Ramos (cell line): ENCODE results near the gene TAF1D.
"Not testable (repeated sequence)": the region's sequence is repeated elsewhere in the genome, so short reads cannot be mapped to it uniquely, and the experiment has no call there.

Experiments
- in situ Hi-C: fragments of 300-500 bp; cut with MboI; formaldehyde crosslinking; loops from one replicate; pipeline ENCODE4 v1.14.3; 2022; ENCODE audit warnings: low sequenced_read_pairs; ENCODE audit not compliant: unreplicated experiment

Gene TAF1D

DNA sequence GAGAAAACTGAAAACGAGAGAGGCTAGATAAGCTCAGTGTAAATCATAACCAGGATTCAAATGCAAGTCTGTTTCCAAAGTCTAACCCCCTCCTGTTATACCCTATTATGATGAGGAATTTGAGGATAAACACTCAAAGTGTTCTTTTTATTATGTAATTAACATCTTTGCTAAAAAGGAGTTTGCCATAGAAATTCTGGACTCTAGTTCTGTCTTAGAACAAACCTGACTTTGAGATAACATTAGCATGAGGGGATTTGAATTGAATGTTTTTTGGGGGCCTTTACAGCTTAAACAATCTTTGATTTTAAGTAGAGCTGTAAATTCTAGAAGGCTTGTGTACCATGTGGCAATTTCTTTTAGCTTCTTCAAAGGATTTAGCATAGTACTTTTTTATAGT is 9.7 kb upstream of the TAF1D start:
- in situ Hi-C loops: no loop called here

DNA sequence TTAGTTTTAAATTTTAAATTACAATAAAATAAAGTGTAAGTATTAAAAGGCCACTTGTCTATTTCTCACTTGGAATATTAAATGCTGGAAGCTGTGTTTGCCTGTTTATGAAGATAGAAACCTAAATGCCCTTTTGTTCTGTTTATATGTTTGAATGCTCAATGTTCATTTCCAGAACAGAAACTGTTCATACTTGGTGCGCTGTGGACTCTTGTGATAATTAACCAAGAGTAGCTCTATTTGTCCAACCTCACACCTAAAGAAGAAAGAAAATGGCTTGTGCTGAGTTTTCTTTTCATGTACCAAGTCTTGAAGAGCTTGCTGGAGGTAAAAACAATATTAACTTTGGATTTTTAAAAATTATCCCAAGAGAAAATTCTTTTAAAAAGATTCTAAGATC is 5.8 kb upstream of the TAF1D start:
- in situ Hi-C loops: no loop called here

DNA sequence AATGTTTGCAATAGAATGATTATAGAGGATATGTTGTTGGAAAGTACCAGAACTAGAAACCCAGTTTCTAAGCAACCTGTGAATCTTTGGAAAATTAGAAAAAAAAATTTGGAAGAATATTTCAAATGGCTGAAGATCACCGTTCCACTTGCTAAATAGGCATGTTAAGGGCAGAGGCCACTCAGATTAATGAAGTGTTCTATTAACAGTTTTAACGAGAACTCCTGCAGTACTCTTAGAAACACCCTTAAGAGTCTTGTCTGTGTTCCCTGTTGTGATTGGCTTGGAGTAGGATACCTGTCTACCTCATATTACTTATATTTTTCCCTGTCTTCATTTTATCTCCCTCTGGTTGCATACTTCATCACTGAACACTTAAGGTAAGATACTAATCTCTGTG is 4.8 kb upstream of the TAF1D start:
- in situ Hi-C loops: no loop called here

DNA sequence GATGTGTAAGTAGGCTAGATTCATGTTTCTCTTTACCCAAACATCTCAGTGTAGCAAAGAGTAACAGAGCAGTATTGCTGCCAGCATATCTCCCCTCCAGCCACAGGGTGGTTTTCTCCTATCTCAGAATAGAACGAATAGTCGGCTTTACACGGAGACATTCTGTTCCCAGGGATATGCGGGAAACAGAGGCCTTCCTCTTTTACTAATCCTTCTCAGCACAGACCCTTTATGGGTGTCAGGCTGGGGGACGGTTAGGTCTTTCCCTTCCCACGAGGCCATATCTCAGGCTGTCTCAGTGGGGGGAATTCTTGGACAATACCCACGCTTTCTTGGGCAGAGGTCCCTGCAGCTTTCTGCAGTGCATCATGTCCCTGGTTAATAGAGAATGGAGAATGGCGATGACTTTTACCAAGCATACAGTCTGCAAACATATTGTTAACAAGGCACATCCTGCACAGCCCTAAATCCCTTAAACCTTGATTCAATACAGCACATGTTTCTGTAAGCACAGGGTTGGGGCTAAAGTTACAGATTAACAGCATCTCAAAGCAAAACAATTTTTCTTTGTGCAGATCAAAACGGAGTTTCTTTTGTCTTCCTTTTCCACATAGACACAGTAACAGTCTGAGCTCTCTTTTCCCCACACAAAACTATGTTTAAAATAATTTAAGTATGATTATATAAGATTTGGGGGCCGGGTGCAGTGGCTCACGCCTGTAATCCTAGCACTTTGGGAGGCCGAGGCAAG is 3.9 kb upstream of the TAF1D start:
- in situ Hi-C loops: not testable (repeated sequence)

DNA sequence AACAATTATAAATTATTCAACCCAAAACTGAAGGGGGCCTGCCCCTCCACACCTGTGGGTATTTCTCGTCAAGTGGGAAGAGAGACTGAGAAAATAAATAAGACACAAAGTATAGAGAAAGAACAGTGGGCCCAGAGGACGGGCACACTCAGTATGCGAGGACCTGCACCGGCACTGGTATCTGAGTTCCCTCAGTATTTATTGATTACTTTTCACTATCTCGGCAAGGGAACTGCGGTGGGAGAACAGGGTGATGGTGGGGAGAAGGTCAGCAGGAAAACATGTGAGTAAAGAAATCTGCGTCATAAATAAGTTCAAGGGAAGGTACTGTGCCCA is 3.3 kb upstream of the TAF1D start:
- in situ Hi-C loops: no loop called here

DNA sequence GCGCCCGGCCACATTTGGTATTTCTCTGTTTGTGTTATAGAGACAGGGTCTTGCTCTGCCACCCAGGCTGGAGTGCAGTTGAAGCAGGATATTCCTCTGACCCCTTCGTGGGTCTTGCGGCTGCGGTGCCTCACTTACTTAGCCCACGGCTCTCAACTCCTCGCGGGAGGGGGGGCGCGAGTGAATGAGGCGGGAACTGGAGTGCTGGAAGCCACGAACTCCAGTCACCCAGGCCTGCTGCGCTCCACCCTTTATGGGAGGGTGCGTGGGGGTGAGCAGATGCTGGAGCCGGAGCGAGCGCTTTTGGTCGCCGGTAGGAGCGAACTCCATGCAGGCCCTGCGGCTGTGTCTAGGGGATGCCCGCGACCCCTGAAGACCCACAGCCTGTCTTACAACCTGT is 2.0 kb upstream of the TAF1D start:
- in situ Hi-C loops: no loop called here

DNA sequence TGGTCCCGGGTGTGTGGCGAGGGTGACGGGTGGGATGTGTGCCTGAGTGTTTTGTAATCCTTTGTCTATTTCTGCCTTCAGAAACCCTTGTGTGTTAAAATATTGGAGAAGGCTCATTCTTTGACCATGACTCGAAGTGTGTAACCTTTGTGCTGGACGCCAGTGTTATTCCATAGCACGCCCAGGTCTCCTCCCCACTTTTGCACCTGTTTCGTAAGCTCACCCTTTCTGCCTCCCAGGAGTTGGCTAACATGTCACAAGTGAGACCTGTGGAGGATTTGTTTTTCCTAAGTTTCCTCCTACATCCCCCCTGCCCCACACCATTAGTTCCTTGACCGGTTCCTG is 559 bp upstream of the TAF1D start:
- in situ Hi-C loops: no loop called here

DNA sequence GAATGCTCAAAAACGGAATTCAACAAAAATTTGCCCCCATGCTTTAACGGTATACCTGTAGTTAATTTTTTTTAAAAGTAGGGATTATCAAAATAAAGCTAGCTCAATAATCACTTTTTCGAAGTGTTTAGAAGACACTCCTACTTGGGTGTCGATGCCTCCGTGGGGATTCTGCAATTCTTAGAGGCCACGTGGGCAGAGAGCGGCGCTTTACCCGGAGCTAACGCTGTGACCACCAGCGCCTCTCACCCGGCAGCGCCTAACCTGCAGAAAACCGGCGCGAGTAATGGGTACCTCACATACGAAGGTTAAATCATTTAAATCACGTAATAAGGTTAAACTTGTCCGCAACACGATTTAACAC is 583 bp downstream of the TAF1D start:
- in situ Hi-C loops: no loop called here

DNA sequence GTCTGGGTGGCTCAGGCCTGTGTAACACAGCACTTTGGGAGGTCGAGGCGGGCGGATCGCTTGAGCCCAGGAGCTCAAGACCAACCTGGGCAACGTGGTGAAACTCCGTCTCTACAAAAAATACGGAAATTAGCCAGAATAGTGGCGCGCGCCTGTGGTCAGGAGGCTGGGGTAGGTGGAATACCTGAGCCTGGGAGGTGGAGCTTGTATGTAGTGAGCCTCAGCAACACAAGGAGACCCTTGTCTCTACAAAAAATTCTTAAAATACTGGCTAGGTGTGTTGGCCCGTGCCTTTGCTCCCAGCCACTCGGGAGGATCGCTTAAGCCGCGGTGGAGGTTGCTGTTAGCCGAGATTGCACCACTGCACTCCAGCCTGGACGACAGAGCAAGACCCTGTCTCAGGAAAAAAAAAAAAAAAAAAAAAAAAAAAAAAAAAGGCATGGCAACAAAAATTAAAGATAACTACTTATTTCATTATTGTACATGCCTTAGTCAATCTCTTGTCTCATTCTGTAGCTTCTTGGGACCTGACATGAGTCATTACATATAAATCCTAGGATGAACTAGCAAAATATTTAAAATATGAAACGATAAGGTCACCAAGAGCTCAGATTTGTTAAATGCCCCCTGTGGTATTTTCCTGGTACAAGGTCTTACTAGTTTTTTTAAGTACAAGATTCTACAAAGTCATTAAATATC is 1.1 kb downstream of the TAF1D start:
- in situ Hi-C loops: no loop called here

DNA sequence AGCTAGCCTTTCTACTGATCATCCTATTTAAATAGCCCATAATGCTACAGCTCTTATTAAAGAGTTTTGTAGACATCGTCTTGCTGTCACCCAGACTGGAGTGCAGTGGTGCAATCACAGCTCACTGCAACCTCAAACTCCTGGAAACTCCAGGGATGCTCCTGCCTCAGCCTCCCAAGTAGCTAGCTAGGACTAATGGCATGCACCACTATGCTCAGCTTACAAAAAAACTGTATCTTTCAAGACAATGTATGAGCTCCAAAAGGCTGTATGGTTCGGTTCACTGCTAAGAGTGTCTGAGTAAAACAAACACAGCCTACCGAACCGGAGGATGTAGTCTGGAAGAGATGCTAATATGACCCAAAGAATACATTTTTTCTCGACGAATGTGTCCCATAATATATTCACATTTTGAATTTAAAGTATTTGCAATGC is 2.6 kb downstream of the TAF1D start:
- in situ Hi-C loops: no loop called here

DNA sequence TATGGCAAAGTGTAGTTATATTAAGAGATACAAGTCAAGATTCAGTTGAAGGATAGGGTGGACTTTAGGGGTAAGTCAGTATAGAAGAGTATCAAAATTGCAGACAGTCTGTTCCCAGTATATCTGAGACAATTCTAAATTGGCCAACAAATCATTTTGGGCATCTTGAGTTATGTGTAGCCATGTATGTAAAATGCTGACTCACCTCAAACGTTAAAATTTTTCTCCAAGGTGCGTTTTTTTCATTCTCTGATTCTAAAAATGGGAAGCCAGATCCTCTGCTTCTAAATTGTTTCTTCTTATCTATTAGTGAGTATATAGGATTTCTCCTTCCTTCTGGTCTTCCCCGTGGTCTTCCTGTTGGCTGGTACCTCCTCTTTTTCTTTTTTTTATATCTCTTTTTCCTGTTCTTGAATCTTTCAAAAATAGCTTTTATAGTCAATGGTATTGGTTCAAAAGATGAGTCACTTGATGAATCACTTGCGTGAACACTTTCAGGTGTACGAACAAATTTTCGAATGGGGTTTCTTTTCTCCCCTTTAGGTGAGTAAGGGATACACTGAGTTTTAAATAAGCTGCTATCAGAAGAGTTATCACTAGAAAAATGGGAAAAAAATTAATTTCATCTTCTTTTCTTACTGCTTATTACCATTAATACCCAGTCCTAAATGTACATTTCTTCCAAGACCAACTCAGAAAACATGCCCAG is 3.2 kb downstream of the TAF1D start:
- in situ Hi-C loops: no loop called here

DNA sequence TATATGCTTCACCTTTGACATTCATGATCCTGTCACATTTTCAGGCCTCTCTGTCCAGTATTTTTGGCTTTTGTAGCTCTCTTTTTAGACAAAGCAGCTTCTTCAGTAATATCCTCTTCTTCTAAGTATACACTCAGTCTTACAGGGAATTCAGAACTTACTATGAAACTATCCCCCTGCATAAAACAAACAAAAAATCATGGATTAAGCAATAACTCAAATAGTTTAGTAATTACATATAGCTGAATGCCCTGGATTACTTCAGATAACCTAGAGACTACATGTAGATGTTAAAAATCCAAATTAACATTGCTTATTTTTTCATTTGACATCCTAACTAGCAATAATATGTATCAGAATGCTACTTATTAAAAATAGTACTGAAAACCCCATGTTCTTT is 5.2 kb downstream of the TAF1D start:
- in situ Hi-C loops: no loop called here

DNA sequence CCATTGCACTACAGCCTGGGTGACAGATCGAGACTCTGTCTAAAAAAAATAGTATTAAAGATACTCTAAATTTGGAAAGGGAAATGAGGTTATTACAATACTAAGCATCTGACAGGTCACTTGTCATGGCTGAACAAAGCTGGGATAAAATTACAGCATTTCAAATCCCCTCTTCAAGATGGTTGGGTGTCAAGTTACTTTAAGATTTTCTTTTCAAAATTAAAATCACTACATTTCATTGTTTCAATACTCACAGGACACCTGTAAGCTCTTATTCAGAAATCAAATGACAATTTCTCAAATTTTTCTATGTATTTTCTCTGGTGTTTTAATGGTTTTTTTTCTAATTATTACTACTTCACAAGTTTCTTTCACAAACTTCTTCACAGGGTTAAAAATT is 5.7 kb downstream of the TAF1D start:
- in situ Hi-C loops: no loop called here

DNA sequence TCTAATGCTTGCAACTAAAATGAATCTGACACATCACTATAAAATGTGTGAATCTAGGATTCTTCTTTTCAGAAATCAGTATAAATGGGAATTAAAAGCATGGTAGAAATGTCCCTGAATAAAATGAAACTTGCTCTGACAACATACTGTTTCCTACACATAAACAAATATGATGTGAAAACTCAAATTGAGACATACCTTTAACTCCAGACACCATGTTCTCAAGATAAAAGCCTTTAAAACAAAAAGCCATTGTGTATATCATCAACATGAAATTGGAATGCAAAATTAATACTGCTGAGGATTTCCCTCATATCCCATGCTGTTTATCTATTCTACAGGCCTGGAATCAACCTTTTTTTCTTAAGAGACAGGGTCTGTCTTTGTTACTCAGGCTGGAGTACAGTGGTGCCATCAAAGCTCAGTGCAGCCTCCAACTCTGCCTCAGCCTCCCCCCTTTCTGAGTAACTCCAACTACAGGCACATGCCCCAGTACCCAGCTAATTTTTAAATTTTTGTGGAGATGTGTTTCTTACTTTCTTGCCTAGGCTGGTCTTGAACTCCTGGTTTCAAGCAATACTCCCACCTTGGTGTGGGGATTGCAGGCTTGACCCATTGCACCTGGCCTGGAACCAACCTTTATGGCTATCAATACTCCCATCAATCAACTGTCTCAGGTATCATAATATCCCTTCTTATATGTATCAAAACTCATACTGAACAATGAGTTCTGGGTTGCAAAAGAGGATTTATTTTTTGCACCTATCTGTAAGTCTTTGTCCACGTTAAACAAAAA is 6.7 kb downstream of the TAF1D start:
- in situ Hi-C loops: no loop called here

DNA sequence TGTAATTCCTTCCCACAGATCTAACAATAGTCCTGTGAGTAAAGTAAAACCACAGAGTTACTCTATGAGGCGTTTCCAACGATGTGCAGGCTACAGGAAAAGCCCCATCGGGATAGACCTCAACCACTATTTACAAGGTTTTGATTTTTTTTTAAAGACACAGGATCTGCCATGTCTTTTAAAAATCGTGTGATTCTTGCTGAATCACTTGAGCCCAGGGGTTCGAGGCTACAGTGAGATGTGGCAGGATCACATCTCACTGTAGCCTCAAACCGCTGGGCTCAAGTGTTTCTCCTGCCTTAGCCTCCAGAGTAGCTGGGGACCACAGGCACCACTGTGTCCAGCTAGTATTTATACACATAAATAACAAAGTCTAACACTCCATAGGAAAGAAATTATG is 7.8 kb downstream of the TAF1D start:
- in situ Hi-C loops: no loop called here

DNA sequence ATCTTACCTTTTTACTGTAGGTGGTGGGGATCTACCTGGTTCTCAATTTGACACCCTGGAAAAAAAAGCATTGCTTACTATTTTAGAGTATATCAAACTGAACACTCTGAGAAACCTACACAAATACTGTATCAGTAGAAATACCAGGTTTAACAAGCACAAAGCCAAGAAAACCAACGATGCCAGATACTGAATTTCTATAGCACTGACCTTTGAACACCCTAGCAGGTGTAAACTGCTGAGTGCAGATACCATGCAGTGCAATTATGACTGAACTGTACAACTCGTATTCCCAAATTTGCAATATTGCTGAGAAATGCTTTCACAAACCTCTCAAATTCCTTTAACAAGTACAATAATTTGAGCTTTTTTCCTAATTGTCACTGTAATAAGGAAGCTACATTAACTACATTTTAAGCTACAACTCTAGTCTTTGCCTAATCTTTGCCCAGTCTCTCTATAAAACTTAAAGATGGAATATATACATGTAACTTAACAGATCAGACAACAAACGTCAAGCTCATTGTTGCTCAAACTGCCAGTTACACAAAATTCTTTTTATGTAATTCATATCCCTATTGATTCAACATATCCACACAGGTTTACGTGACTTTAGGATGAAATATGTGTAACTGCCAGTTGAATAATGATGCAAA is 8.9 kb downstream of the TAF1D start:
- in situ Hi-C loops: no loop called here

DNA sequence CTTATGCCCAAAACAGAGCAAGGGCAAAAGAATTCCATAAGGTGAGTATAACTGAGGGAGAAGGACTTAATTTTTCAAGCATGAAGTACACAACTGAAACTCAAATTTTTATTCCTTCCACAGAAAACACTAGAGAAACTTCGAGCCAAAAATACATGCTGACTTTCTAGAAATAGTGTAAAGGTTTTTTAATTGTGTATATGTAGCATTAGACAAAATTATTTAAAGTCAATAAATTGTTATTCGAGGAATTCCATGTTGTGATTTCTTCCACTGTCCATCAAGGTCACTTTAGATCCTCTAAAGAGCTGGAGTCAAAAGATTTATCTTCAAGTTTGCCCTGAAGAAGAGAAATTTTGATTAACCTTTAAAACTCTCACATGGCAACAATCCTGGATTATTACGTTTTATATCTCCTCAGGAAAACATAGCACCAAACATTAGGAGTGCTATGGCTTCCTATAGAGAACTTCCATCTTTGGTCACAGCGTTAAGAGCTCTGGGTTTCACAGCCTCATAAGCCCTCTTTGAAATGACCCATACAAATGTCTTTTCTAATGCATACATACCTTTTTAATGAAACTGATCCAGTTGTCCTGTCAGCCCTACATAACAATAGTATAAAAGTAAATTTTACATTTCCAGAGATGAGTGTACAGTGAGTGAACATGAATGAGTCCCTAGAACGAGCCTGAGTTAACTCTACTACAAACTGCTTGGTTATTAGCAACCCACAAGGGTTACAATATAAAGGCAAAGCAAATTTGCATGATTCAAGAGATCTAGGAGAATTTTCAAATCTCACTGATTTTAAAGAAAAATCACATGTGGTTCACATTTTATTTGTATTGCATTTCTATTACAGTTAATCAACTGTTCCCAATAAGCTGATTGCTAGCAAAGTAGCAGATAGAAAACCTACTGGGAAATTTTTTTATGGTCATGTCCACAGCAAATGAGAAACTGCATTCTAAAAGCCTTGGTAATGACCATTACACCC is 10.9 kb downstream of the TAF1D start:
- in situ Hi-C loops: no loop called here

DNA sequence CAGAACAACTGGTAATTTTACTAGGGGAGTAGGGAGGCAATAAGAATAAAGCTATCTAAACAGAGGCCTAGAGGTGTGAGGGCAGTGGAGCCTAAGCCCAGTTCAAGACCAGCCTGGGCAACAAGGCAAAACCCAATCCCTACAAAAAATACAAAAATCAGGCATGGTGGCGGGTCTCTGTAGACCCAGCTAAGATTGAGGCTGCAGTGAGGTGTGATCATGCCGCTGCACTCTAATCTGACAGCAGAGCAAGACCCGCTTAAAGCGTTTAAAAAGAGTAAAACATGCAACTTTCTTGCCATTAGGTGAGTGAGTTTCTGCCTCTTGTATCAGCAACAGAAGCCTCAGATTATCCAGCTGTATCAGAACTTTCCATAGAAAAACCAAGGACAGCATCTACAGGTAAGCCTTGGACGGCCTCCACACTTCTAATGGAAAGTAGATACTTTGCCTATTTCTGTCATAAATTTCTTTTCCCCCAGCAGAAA is 12.1 kb downstream of the TAF1D start:
- in situ Hi-C loops: no loop called here

DNA sequence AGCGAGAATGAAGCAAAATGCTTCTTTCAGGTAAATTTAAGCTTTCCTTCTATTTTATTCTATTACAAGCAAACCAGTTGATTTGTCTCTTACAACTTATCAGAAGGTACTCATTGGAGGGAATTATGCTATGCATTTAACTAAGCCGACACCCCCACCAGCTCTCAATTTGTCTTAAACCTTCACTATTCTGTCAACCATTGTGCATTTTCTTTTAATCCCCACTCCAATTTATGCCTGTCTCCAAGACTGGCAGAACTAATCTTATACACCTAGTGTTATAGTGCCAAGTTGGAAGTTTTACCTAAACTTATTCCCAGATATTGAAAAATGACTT is 12.5 kb downstream of the TAF1D start:
- in situ Hi-C loops: no loop called here
